AG04449 (cell line): ENCODE measurements around the gene FRS3.
A peak's percentile ranks its signal among the peaks of the same experiment; 100 is the strongest.

Experiments
- CTCF ChIA-PET: fragments of 350-600 bp; formaldehyde crosslinking; extraction: SDS; loops from one replicate; lab custom pipeline; 2021; ENCODE audit warnings: antibody characterized with exemption; lab: Yijun Ruan, JAX
- POLR2A ChIA-PET: fragments of 400-600, 350-600 bp; formaldehyde crosslinking; extraction: SDS; loops from one replicate; lab custom pipeline; 2020; ENCODE audit warnings: antibody characterized with exemption, inconsistent platforms; lab: Yijun Ruan, JAX
- DNase-seq: peaks from one replicate; pipeline ENCODE4 v3.0.0-alpha.2; 2010; ENCODE audit warnings: low read depth, low spot score
- H3K4me3 ChIP-seq: 2 replicates; pipeline ENCODE4 v1.5.1; 2011; ENCODE audit warnings: low read depth, mild to moderate bottlenecking, control low read depth, low read length
- CTCF ChIP-seq: IDR thresholded peaks from one replicate; pipeline ENCODE4 v1.5.1; 2011; ENCODE audit warnings: mild to moderate bottlenecking, moderate library complexity, low read length, control low read depth, inconsistent platforms; ENCODE audit not compliant: insufficient read depth; ENCODE audit errors: missing control alignments

Gene FRS3

GRCh38 chr6:41727705-41728072 lies 52.0 kb downstream of the FRS3 start:
- CTCF ChIA-PET, result interaction anchor here (2.7 kb wide), 1 partner anchor 22 kb away, joined by 11 read pairs; no protein-coding TSS in a partner anchor
- H3K4me3 ChIP-seq, result no peak overlapping the region
- no peak for DNase-seq
- TF ChIP-seq CTCF, result no peak
- POLR2A ChIA-PET, result interaction anchor here (0.6 kb wide), 1 partner anchor 12 kb away, joined by 3 read pairs; no protein-coding TSS in a partner anchor

GRCh38 chr6:41726876-41727275 lies 52.8 kb downstream of the FRS3 start:
- ChIA-PET POLR2A (no interaction called here), CTCF (no interaction called here)
- TF ChIP-seq CTCF, result no peak
- H3K4me3 ChIP-seq, result no peak overlapping the region
- no peak for DNase-seq

- TF ChIP-seq CTCF, result no peak
- H3K4me3 ChIP-seq, result no peak overlapping the region
- POLR2A ChIA-PET, result no interaction called here
- CTCF ChIA-PET, result interaction anchor here (1.0 to 3.4 kb wide), 3 partner anchors 10 to 20 kb away, joined by 3 to 35 read pairs (median 5); partner anchors contain the start of gene TFEB
- DNase-seq, result no peak
Measured at GRCh38 chr6:41724586-41725501, 54.9 kb downstream of the FRS3 start.

GRCh38 chr6:41724228-41724580 lies 55.5 kb downstream of the FRS3 start:
- no peak overlapping the region for H3K4me3 ChIP-seq
- no peak for DNase-seq
- ChIA-PET POLR2A (no interaction called here), CTCF (interaction anchor here (1.0 to 3.4 kb wide), 5 partner anchors 11 to 41 kb away, joined by 3 to 35 read pairs (median 5); partner anchors contain the start of gene TFEB)
- TF ChIP-seq CTCF, result no peak

GRCh38 chr6:41723530-41724227 lies 56.0 kb downstream of the FRS3 start:
- peak; percentile 7 for TF ChIP-seq CTCF
- H3K4me3 ChIP-seq, result peak overlapping the region; percentile 44
- CTCF ChIA-PET, result interaction anchor here (1.0 to 5.4 kb wide), 6 partner anchors 11 to 40 kb away, joined by 3 to 35 read pairs (median 8); partner anchors contain the start of gene TFEB
- POLR2A ChIA-PET, result interaction anchor here (1.0 to 1.9 kb wide), 2 partner anchors 10 kb away, joined by 3 to 9 read pairs; no protein-coding TSS in a partner anchor
- peak; percentile 63 for DNase-seq
